GM12864 (cell line): ENCODE data around the gene PRKCQ.

Source experiments
- DNase-seq: peaks from one replicate; pipeline ENCODE4 v3.0.0-alpha.2; 2011; ENCODE audit warnings: low read depth
- H3K4me3 ChIP-seq: 2 replicates; pipeline ENCODE4 v1.5.1; 2011; ENCODE audit warnings: mild to moderate bottlenecking, low read depth, low read length, control low read depth
- CTCF ChIP-seq: IDR thresholded peaks from 2 replicates; pipeline ENCODE4 v1.5.1; 2011; ENCODE audit warnings: low read depth, mild to moderate bottlenecking, moderate library complexity, low read length, control low read depth, inconsistent platforms; ENCODE audit errors: missing control alignments

The PRKCQ gene

GRCh38 chr10:6396226-6396625, 183.8 kb downstream of the PRKCQ start:
- H3K4me3 ChIP-seq, result no peak overlapping the region
- no peak for DNase-seq
- no peak for TF ChIP-seq CTCF

GRCh38 chr10:6395606-6396005, 184.5 kb downstream of the PRKCQ start:
- no peak for DNase-seq
- no peak overlapping the region for H3K4me3 ChIP-seq
- TF ChIP-seq CTCF, result no peak

GRCh38 chr10:6394084-6394483, 186.0 kb downstream of the PRKCQ start:
- TF ChIP-seq CTCF, result no peak
- H3K4me3 ChIP-seq, result no peak overlapping the region
- DNase-seq, result no peak

GRCh38 chr10:6393168-6393567, 186.9 kb downstream of the PRKCQ start:
- H3K4me3 ChIP-seq, result no peak overlapping the region
- no peak for TF ChIP-seq CTCF
- DNase-seq, result no peak

- DNase-seq, result no peak
- no peak for TF ChIP-seq CTCF
- no peak overlapping the region for H3K4me3 ChIP-seq
Observed at GRCh38 chr10:6390213-6390845, 189.7 kb downstream of the PRKCQ start.

GRCh38 chr10:6388261-6388893, 191.7 kb downstream of the PRKCQ start:
- H3K4me3 ChIP-seq, result no peak overlapping the region
- no peak for DNase-seq
- no peak for TF ChIP-seq CTCF

- DNase-seq, result no peak
- no peak overlapping the region for H3K4me3 ChIP-seq
- TF ChIP-seq CTCF, result no peak
Observed at GRCh38 chr10:6386960-6387359, 193.1 kb downstream of the PRKCQ start.
